HK-2 (cell line): Measurements from ENCODE around the gene VWA7.
A peak's percentile ranks its signal among the peaks of the same experiment; 100 is the strongest.
"Not testable (repeated sequence)": the region's sequence is repeated elsewhere in the genome, so short reads cannot be mapped to it uniquely, and the experiment has no call there.

ENCODE experiments used
- DNase-seq: peaks from one replicate; pipeline ENCODE4 v3.0.0-alpha.2; 2018; ENCODE audit not compliant: unreplicated experiment

The VWA7 gene

GRCh38 chr6:31776989-31777666 lies at the start of gene VWA7:
Gene VWA7, minus strand, starts transcription at chr6:31777328. Its CDS starts 549 bp downstream, at chr6:31776779.
- DNase-seq = peak; percentile 94

- peak; percentile 73 for DNase-seq
These were observed 49.7 kb upstream of the VWA7 start for GRCh38 chr6:31826793-31827285.

- no peak for DNase-seq
These were observed 48.4 kb upstream of the VWA7 start for GRCh38 chr6:31825553-31825952.

- not testable (repeated sequence) for DNase-seq
These were observed 46.6 kb upstream of the VWA7 start for GRCh38 chr6:31823592-31824196.

- peak; percentile 76 for DNase-seq
These were observed 45.1 kb upstream of the VWA7 start for GRCh38 chr6:31822036-31822821.

GRCh38 chr6:31821301-31822035 lies 44.3 kb upstream of the VWA7 start:
- no peak for DNase-seq

GRCh38 chr6:31820399-31820798 lies 43.3 kb upstream of the VWA7 start:
- DNase-seq = not testable (repeated sequence)

- no peak for DNase-seq
These were observed 42.8 kb upstream of the VWA7 start for GRCh38 chr6:31819871-31820299.

GRCh38 chr6:31817929-31818511 lies 40.9 kb upstream of the VWA7 start:
- not testable (repeated sequence) for DNase-seq

GRCh38 chr6:31817133-31817928 lies 40.2 kb upstream of the VWA7 start:
- not testable (repeated sequence) for DNase-seq

- DNase-seq = peak; percentile 98
These were observed 38.1 kb upstream of the VWA7 start, which contains the start of the genes HSPA1A and HSPA1L for GRCh38 chr6:31815025-31815838. Gene HSPA1A, plus strand, starts transcription at chr6:31815543. Its CDS starts 214 bp downstream, at chr6:31815757. Gene HSPA1L, minus strand, starts transcription at chr6:31815283. Its CDS starts 3,311 bp downstream, at chr6:31811972.

GRCh38 chr6:31814677-31815024 lies 37.5 kb upstream of the VWA7 start:
- peak; percentile 94 for DNase-seq

- no peak for DNase-seq
These were observed 36.3 kb upstream of the VWA7 start for GRCh38 chr6:31813465-31813849.

GRCh38 chr6:31811645-31812044 lies 34.5 kb upstream of the VWA7 start:
- DNase-seq = no peak

- DNase-seq = not testable (repeated sequence)
These were observed 31.5 kb upstream of the VWA7 start for GRCh38 chr6:31808599-31808998.

- DNase-seq = peak; percentile 97
These were observed 29.5 kb upstream of the VWA7 start, which contains the start of gene LSM2 for GRCh38 chr6:31806470-31807272. Gene LSM2, minus strand, starts transcription at chr6:31806966. Its CDS starts 209 bp downstream, at chr6:31806757.

GRCh38 chr6:31805939-31806469 lies 28.9 kb upstream of the VWA7 start:
- no peak for DNase-seq
